Type B pancreatic cell (in vitro differentiated cells): ENCODE data around the gene NME2. TPM values are rescaled to one million over a fixed set of nuclear protein-coding genes. Genes with fewer than 3 reads are reported as not detected.
"Not testable (repeated sequence)": the region's sequence is repeated elsewhere in the genome, so short reads cannot be mapped to it uniquely, and the experiment has no call there.

Source experiments
- DNase-seq: peaks from one replicate; pipeline ENCODE4 v3.0.0; 2021; ENCODE audit warnings: mixed read lengths; ENCODE audit not compliant: unreplicated experiment; ENCODE audit errors: extremely low spot score
- H3K27ac Mint-ChIP-seq: 2 replicates; pipeline ENCODE4 v1.8.0; 2021; ENCODE audit warnings: mild to moderate bottlenecking, mixed read lengths
- H3K27me3 Mint-ChIP-seq: 2 replicates; pipeline ENCODE4 v1.8.0; 2021; ENCODE audit warnings: mixed read lengths
- H3K36me3 Mint-ChIP-seq: 2 replicates; pipeline ENCODE4 v1.8.0; 2021; ENCODE audit warnings: mixed read lengths
- H3K4me1 Mint-ChIP-seq: one replicate; pipeline ENCODE4 v1.8.0; 2021; ENCODE audit warnings: mixed read lengths; ENCODE audit not compliant: unreplicated experiment
- H3K4me3 Mint-ChIP-seq: 2 replicates; pipeline ENCODE4 v1.8.0; 2021; ENCODE audit warnings: mild to moderate bottlenecking, mixed read lengths
- H3K9me3 Mint-ChIP-seq: 2 replicates; pipeline ENCODE4 v1.8.0; 2021; ENCODE audit warnings: mixed read lengths
- CTCF ChIP-seq: fragments of 200-600 bp; sonication (generic); conservative IDR thresholded peaks from 2 replicates; pipeline ENCODE4 v1.5.0; 2021; ENCODE audit warnings: antibody characterized with exemption, mild to moderate bottlenecking
- total RNA-seq: library from RNA; stranded (reverse); gene quantifications from 2 replicates; pipeline ENCODE4 v1.2.1, GENCODE V29; 2021; ENCODE audit warnings: low replicate concordance

Gene NME2
- total RNA-seq, 1 donor from 2014 or later = 481 TPM

GRCh38 chr17:51165680-51166197, 472 bp upstream of the NME2 start:
- peak overlapping the region; percentile 94 for H3K27ac Mint-ChIP-seq
- H3K27me3 Mint-ChIP-seq = no peaks in the 10 kb centered on the region
- peak overlapping the region; percentile 94 for H3K4me3 Mint-ChIP-seq
- TF ChIP-seq CTCF = no peak
- H3K9me3 Mint-ChIP-seq = no peaks in the 10 kb centered on the region
- DNase-seq = no peak
- peaks cover 20% of the 10 kb centered on the region for H3K36me3 Mint-ChIP-seq
- H3K4me1 Mint-ChIP-seq = peaks cover 20% of the 10 kb centered on the region

GRCh38 chr17:51166987-51167931, 1.0 kb downstream of the NME2 start:
- peak; percentile 86 for TF ChIP-seq CTCF
- peaks cover 20% of the 10 kb centered on the region for H3K36me3 Mint-ChIP-seq
- peak; percentile 80 for DNase-seq
- no peaks in the 10 kb centered on the region for H3K27me3 Mint-ChIP-seq
- H3K27ac Mint-ChIP-seq = peak overlapping the region; percentile 73
- H3K9me3 Mint-ChIP-seq = no peaks in the 10 kb centered on the region
- peak overlapping the region; percentile 87 for H3K4me3 Mint-ChIP-seq
- peaks cover 20% of the 10 kb centered on the region for H3K4me1 Mint-ChIP-seq

- Mint-ChIP-seq H3K27ac (peak overlapping the region; percentile 9), H3K4me1 (peaks cover 20% of the 10 kb centered on the region), H3K36me3 (peaks cover 21% of the 10 kb centered on the region), H3K9me3 (no peaks in the 10 kb centered on the region), H3K4me3 (peak overlapping the region; percentile 58), H3K27me3 (no peaks in the 10 kb centered on the region)
- TF ChIP-seq CTCF = no peak
- DNase-seq = no peak
Observed at GRCh38 chr17:51169340-51169739, 3.1 kb downstream of the NME2 start.

GRCh38 chr17:51170736-51171135, 4.5 kb downstream of the NME2 start:
- no peak overlapping the region for H3K27ac Mint-ChIP-seq
- H3K9me3 Mint-ChIP-seq = no peaks in the 10 kb centered on the region
- DNase-seq = no peak
- TF ChIP-seq CTCF = no peak
- peaks cover 9% of the 10 kb centered on the region for H3K4me1 Mint-ChIP-seq
- H3K36me3 Mint-ChIP-seq = peaks cover 21% of the 10 kb centered on the region
- no peak overlapping the region for H3K4me3 Mint-ChIP-seq
- no peaks in the 10 kb centered on the region for H3K27me3 Mint-ChIP-seq

- peaks cover 21% of the 10 kb centered on the region for H3K36me3 Mint-ChIP-seq
- H3K27me3 Mint-ChIP-seq, H3K27ac Mint-ChIP-seq, H3K4me3 Mint-ChIP-seq, H3K4me1 Mint-ChIP-seq, H3K9me3 Mint-ChIP-seq, DNase-seq: not testable (repeated sequence)
Observed at GRCh38 chr17:51172030-51172429, 5.8 kb downstream of the NME2 start.

- no peak for DNase-seq
- H3K9me3 Mint-ChIP-seq = no peaks in the 10 kb centered on the region
- H3K4me1 Mint-ChIP-seq = peaks cover 10% of the 10 kb centered on the region
- no peaks in the 10 kb centered on the region for H3K27me3 Mint-ChIP-seq
- H3K36me3 Mint-ChIP-seq = peaks cover 21% of the 10 kb centered on the region
- no peak overlapping the region for H3K27ac Mint-ChIP-seq
- no peak for TF ChIP-seq CTCF
- peak overlapping the region; percentile 33 for H3K4me3 Mint-ChIP-seq
Observed at GRCh38 chr17:51180486-51180885, 14.3 kb downstream of the NME2 start.
